GM21526 (cell line): ENCODE measurements around the gene HEYL.

Experiments
- ATAC-seq: cut with Tn5 transposase; IDR thresholded peaks from one replicate; pipeline ENCODE4 v1.9.1; 2021; ENCODE audit warnings: moderate library complexity; ENCODE audit not compliant: unreplicated experiment, low FRiP score

The HEYL gene

DNA sequence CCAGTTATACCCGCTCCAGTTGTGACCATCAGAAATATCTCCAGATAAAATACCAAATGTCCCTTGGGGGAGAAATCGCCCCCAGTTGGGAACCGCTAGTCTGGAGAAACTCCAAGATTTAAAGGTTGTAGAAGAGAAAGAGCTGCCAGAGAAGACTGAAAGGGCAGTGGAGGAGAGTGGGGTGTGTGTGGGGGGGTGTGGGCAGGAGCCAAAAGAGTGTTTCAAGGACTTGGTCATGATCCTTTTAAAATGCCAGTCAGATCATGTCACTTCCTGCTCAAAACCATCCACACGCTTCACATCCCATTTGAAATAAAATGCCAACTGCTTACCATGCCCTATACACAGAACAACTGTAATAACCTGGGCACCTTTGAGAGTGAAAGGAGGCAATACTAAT is 3.4 kb upstream of the HEYL start:
- no peak for ATAC-seq

DNA sequence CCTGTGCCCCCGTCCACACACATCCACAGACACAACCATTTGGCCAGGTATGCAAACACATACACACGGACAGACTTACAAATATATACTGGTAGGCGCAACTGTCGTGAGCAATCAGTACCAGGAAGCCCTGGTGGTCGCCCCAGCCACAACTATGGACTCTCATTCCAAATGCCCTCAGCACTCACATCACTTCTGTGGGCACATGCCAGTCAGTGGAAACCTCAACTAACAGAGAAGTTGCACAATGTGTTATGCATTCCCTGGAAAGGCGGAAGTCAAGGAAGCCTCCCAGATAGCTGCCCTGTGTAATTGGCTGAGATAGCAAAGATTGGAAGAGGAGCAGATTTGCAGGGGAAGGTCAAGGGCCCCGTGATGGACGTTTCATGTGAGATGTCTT is 1.4 kb upstream of the HEYL start:
- ATAC-seq: no peak

GRCh38 chr1:39638965-39639304 is 508 bp downstream of the HEYL start:
- ATAC-seq: no peak

- no peak for ATAC-seq
Observed at GRCh38 chr1:39637361-39637760, 2.1 kb downstream of the HEYL start.

GRCh38 chr1:39635871-39636210 is 3.6 kb downstream of the HEYL start:
- ATAC-seq: no peak

GRCh38 chr1:39635205-39635870 is 4.1 kb downstream of the HEYL start:
- ATAC-seq: no peak

GRCh38 chr1:39633422-39633821 is 6.0 kb downstream of the HEYL start:
- ATAC-seq: no peak

DNA sequence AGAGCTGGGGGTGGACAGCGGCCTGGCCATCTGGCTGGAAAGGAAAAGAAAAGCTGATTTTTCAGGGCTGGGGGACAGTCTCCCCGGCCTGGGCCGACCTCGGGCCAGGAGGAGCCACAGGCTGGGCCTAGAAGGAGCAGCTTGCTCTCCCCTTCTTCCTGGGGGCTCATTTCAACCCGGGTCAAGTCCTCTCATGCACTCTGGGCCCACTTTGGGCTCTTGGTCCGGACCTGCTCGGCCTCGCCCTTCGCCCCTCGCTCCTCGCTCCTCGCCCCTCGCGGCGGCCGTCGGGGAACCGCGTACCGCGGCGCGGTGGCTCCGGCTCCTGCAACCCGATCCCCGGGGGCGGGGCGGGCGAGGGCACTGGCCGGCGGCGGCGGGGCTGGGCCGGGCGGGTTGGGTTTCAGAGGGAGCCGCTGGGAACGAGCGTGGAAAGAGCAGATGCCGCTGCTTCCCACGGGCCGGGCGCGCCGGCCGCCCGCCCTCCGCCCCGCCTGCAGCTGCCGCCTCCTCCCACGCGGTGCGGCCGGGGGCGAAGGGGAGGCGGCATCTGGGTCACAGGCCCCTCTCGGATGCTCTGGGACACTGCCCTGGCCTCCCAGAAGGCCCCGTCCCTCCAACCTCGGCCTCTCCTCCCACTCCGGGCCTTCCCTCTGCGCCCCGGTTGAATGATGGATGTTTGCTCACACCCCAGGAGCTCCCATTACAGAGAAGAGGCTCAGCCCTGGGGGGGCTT is 6.6 kb downstream of the HEYL start:
- no peak for ATAC-seq

GRCh38 chr1:39632323-39632681 is 7.1 kb downstream of the HEYL start:
- ATAC-seq: no peak

DNA sequence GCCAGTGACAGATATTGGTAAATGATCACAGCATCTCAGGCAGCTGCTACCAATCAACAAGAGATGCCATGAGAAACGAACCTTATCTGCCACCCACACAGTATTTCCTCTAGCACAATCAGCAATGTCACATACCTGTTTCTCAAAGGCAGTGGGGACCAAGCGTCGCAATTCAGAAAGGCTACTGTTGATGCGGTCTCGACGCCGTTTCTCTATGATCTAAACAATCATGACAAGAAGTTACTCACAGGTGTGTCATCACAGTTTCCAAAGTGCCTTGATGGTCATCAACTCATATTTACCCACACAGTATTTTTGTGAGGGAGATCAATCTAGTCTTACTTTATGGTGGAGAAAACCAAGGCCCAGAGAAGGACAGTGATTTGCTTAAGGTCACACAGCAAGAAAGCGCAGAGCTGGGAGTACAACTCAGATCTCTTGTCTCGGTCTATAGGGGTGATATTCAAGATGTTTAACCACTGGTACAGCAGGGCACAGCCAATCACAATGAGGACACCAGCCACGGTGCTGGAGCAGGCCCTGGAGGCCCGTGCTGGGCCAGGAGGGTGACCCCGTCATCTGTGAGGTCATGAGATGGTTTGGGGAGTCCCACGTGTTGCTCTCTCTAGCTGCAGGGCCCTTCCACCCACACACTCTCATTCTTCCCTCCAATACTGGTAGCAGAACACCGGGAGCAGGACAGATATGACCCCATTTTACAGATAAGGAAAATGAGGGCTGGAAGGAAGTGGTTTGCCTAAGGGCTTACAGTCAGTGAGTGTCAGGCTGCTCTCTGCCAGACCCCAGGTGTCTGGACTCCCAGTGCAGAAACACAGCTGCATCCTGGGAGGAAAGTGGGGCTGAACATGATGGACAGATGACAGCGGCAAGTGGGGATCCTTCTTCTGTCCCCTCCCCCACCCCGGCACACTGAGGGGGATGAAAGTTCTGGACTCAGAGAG is 7.8 kb downstream of the HEYL start:
- no peak for ATAC-seq

- no peak for ATAC-seq
Observed at GRCh38 chr1:39628807-39629350, 10.6 kb downstream of the HEYL start.

DNA sequence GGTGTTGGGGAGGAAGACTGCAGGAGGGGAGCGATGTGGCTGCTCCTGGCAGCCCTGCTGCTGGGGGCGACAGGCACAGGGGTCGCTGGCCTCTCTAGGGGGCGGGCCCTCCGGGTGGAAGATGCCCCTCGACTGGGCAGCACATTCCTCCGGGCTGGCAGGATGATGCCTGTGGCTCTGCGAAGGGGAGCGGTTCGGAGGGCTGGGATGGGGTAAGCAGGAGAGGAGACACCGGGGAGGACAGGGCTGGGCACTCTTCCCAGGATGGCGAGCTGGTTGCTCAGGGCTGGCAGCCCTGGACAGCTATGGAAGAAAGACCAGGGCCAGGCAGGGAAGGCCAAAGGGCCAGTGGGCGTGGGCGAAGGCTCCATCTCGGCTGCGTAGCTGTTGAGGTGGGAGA is 12.8 kb downstream of the HEYL start:
- no peak for ATAC-seq

GRCh38 chr1:39625462-39626273 is 13.8 kb downstream of the HEYL start:
- ATAC-seq: no peak

GRCh38 chr1:39625009-39625408 is 14.4 kb downstream of the HEYL start:
- ATAC-seq: no peak

DNA sequence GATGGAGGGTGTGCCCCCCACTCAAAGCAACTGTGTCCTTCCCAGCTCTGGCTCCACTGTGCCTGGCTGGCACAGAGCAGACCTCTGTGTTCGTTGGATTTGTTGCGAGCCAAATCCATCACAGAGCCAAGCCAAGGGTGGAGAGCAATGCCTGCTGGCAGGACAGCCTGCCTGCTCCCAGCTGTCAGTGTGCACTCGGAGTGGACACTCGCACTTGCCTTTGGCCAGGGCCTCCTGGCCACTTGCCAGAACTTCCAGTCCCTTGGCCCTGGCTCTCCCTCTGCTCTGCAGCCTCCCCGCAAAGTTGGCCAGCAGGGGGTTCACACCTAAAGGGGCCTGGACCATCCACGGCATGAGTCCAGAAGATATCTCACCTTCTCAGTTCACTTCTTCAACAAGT is 16.4 kb downstream of the HEYL start:
- no peak for ATAC-seq

GRCh38 chr1:39622427-39622826 is 17.0 kb downstream of the HEYL start:
- ATAC-seq: no peak

- no peak for ATAC-seq
Observed at GRCh38 chr1:39620659-39621165, 18.7 kb downstream of the HEYL start.

DNA sequence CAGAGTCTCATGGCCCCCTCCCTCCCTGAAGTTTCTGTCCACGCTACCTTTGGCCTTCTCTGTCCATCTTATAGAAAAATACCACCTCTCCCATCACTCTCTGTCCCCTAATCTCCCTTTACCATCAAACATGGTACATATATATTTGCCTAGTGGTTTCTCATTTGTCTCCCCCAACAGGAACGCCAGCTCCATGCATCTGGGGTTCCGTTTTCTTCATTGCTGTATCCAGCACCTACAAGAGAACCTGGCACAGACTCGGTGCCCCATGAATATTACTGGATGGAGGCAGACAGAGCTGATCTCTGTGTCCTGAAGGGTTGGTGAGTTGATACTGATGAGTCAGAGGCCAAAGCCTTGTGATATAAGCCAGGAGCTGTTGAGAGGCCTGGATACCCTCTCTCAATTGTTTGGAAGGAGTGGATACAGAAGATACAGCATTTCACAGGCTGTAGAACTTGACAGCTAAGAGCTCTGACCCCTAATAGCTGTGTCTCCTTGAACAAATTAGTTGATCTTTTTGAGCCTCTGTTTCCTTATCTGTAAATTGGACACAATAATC is 21.9 kb downstream of the HEYL start:
- ATAC-seq: no peak

GRCh38 chr1:39615086-39615673 is 24.3 kb downstream of the HEYL start:
- ATAC-seq: no peak

DNA sequence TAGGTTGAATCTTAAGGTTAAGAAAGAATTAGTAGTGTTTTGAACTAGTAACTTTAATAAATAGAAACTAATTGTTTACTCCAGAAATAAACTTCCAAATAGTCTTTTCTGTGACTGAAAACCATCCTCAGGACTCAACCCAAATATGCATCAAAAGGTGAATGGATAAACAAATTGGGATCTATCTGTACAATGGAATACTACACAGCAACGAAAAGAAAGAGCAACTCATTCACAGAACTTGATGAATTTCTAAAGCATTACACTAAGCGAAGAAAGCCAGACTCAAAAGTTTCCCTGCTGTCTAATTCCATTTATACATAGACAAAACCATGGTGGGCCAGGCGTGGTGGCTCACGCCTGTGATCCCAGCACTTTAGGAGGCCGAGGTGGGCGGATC is 25.0 kb downstream of the HEYL start:
- no peak for ATAC-seq
